K562 (cell line): ENCODE results near the gene STAT6. TPM values are rescaled to one million over a fixed set of nuclear protein-coding genes. Genes with fewer than 3 reads are reported as not detected.

Source experiments
- ATAC-seq: fragments of 200-7000 bp; cut with Tn5 transposase; 3 replicates; pipeline ENCODE4 v1.9.1; 2020; ENCODE audit warnings: moderate library complexity
- BruUV-seq: library from RNA; stranded (reverse); fragments of 400-500 nt; replicated peaks from 2 replicates; lab custom pipeline; 2021; lab: Mats Ljungman, UMichigan
- CTCF ChIA-PET: fragments of 300-600 bp; formaldehyde crosslinking; extraction: SDS; loops from one replicate; lab custom pipeline; 2021; ENCODE audit warnings: low intra/inter-chr PET ratio; lab: Yijun Ruan, JAX
- POLR2A ChIA-PET: fragments of 300-600, 350-650 bp; sonication (Branson Sonifier 250); formaldehyde crosslinking; extraction: SDS; loops from one replicate; lab custom pipeline; 2021; ENCODE audit warnings: antibody characterized with exemption, inconsistent platforms; lab: Yijun Ruan, JAX
- DNase-seq, 4 experiments: peaks; one replicate each; pipeline versions ENCODE4 v3.0.0 to v3.0.0-alpha.2; 2011 to 2018; ENCODE audit warnings: low spot score in 3 of 4, mixed read lengths in 3 of 4; ENCODE audit errors: extremely low read depth in 1 of 4
- FAIRE-seq: peaks from 2 replicates; lab custom pipeline; 2011; peaks lifted over from hg19 to GRCh38; lab: Jason Lieb, UNC
- H2AFZ ChIP-seq: 2 replicates; pipeline ENCODE4 v1.6.0; 2011; ENCODE audit warnings: low read depth, low read length, control low read depth, inconsistent platforms
- H3K27ac ChIP-seq: fragments of 200-600 bp; 3 replicates; pipeline ENCODE4 v1.8.0; 2011; ENCODE audit warnings: low read depth, mild to moderate bottlenecking, control low read depth, inconsistent platforms, low read length, moderate library complexity, mixed read lengths; ENCODE audit errors: extremely low read depth
- H3K27me3 ChIP-seq, 2 experiments: fragments of 300-600 bp in 1 of 2; 2 replicates in 1 of 2; 3 replicates in 1 of 2; pipeline versions ENCODE4 v1.6.0 to v1.8.0; 2011; ENCODE audit warnings: inconsistent platforms in 2 of 2, low read length in 2 of 2, mild to moderate bottlenecking in 1 of 2, mixed read lengths in 1 of 2, moderate library complexity in 1 of 2; ENCODE audit not compliant: control insufficient read depth in 2 of 2, insufficient read depth in 2 of 2
- H3K36me3 ChIP-seq: fragments of 300-600 bp; 3 replicates; pipeline ENCODE4 v1.8.0; 2011; ENCODE audit warnings: mild to moderate bottlenecking, low read length, inconsistent platforms; ENCODE audit not compliant: control insufficient read depth, insufficient read depth
- H3K4me1 ChIP-seq, 2 experiments: fragments of 200-600 bp in 1 of 2; replicated peaks in 1 of 2; 2 replicates in 1 of 2; 3 replicates in 1 of 2; pipeline versions ENCODE4 v1.5.1 to v1.8.0; 2011; ENCODE audit warnings: inconsistent platforms in 2 of 2, low read length in 2 of 2, mild to moderate bottlenecking in 1 of 2, mixed read lengths in 1 of 2, moderate library complexity in 1 of 2; ENCODE audit not compliant: control insufficient read depth in 2 of 2, insufficient read depth in 2 of 2
- H3K4me2 ChIP-seq: 2 replicates; pipeline ENCODE4 v1.6.1; 2011; ENCODE audit warnings: low read length, control low read depth, inconsistent platforms, mixed read lengths; ENCODE audit not compliant: insufficient read depth
- H3K4me3 ChIP-seq: fragments of 200-600 bp; sonication (generic), shearing (Covaris generic); 2 replicates; pipeline ENCODE4 v1.5.1; 2016; ENCODE audit warnings: control low read depth, inconsistent platforms
- H3K79me2 ChIP-seq: fragments of 200-600 bp; 3 replicates; pipeline ENCODE4 v1.8.0; 2011; ENCODE audit warnings: low read length, inconsistent platforms; ENCODE audit not compliant: control insufficient read depth, insufficient read depth
- H3K9ac ChIP-seq, 2 experiments: 2 replicates each; pipeline versions ENCODE4 v1.6.0 to v1.6.1; 2011; ENCODE audit warnings: low read depth in 2 of 2, low read length in 2 of 2, control low read depth in 1 of 2, inconsistent platforms in 1 of 2, mild to moderate bottlenecking in 1 of 2, mixed read lengths in 1 of 2; ENCODE audit not compliant: insufficient read depth in 1 of 2
- H3K9me1 ChIP-seq: one replicate; pipeline ENCODE4 v1.6.0; 2011; ENCODE audit warnings: inconsistent platforms, mild to moderate bottlenecking, low read length, moderate library complexity; ENCODE audit not compliant: control insufficient read depth, insufficient read depth
- H3K9me3 ChIP-seq: replicated peaks from 2 replicates; pipeline ENCODE4 v1.5.1; 2011; ENCODE audit warnings: low read depth, low read length, inconsistent platforms; ENCODE audit not compliant: control insufficient read depth, insufficient read depth
- H4K20me1 ChIP-seq: replicated peaks from 2 replicates; pipeline ENCODE4 v1.6.1; 2011; ENCODE audit warnings: low read length, inconsistent platforms, mixed read lengths; ENCODE audit not compliant: control insufficient read depth, insufficient read depth
- FOXJ3 ChIP-seq: sonication (generic); formaldehyde crosslinking; IDR thresholded peaks from 2 replicates; pipeline ENCODE4 v1.4.0; 2020; ENCODE audit warnings: mild to moderate bottlenecking, missing genetic modification reagents
- HMGN3 ChIP-seq: IDR thresholded peaks from 2 replicates; pipeline ENCODE4 v1.6.1; 2011; ENCODE audit warnings: borderline replicate concordance, low read depth, mild to moderate bottlenecking, mixed read lengths, low read length; ENCODE audit not compliant: insufficient read length; ENCODE audit errors: extremely low read depth
- RAD51 ChIP-seq: fragments of 450-650 bp; IDR thresholded peaks from 2 replicates; pipeline ENCODE4 v1.7.1; 2016; ENCODE audit warnings: low read depth, mild to moderate bottlenecking, borderline replicate concordance
- RB1 ChIP-seq: fragments of 450-650 bp; IDR thresholded peaks from 2 replicates; pipeline ENCODE4 v1.6.1; 2017; ENCODE audit warnings: low read depth, mild to moderate bottlenecking
- SMAD2 ChIP-seq: fragments of 150-350 bp; IDR thresholded peaks from 2 replicates; pipeline ENCODE4 v1.6.1; 2014; ENCODE audit warnings: low read depth, mild to moderate bottlenecking, low read length
- SRSF1 ChIP-seq: fragments of 200-400 bp; formaldehyde crosslinking; IDR thresholded peaks from 2 replicates; pipeline ENCODE4 v1.6.1; 2017; ENCODE audit warnings: mild to moderate bottlenecking, low read depth, low read length, moderate library complexity
- STAT5B ChIP-seq: fragments of 250-450 bp; sonication (Bioruptor Pico); IDR thresholded peaks from 2 replicates; pipeline ENCODE4 v1.8.0; 2021; ENCODE audit warnings: mild to moderate bottlenecking, inconsistent platforms
- TOE1 ChIP-seq, 2 experiments: fragments of 450-650 bp in 1 of 2; sonication (generic) in 1 of 2; formaldehyde crosslinking in 1 of 2; IDR thresholded peaks; 2 replicates each; pipeline versions ENCODE4 v1.7.1 to v1.8.0; 2016 to 2022; ENCODE audit warnings: borderline replicate concordance in 2 of 2, mild to moderate bottlenecking in 2 of 2, antibody characterized with exemption in 1 of 2, inconsistent platforms in 1 of 2, low read depth in 1 of 2, missing genetic modification reagents in 1 of 2, moderate library complexity in 1 of 2
- U2AF1 ChIP-seq: fragments of 200-400 bp; formaldehyde crosslinking; optimal IDR thresholded peaks from 2 replicates; pipeline ENCODE3; 2017; ENCODE audit warnings: mild to moderate bottlenecking, low read depth, low read length, moderate library complexity
- ZBTB9 ChIP-seq: fragments of 450-650 bp; formaldehyde crosslinking; IDR thresholded peaks from 2 replicates; pipeline ENCODE4 v1.4.0; 2020; ENCODE audit warnings: mild to moderate bottlenecking, moderate library complexity
- ZNF316 ChIP-seq: fragments of 450-650 bp; IDR thresholded peaks from 2 replicates; pipeline ENCODE4 v1.6.1; 2016
- ZNF696 ChIP-seq: fragments of 250-450 bp; sonication (Bioruptor Pico); conservative IDR thresholded peaks from 2 replicates; pipeline ENCODE4 v1.4.0; 2020; ENCODE audit warnings: mild to moderate bottlenecking, moderate library complexity
- WGBS: fragments of 100-300 bp; shearing (Covaris generic); methylation state at CpG from one replicate; pipeline ENCODE4 v1.1.6; 2016; ENCODE audit warnings: low coverage, mixed read lengths; ENCODE audit not compliant: insufficient coverage; ENCODE audit errors: missing lambda C conversion rate; 5-methylcytosine and 5-hydroxymethylcytosine counted together
- in situ Hi-C: fragments of 300-500 bp; cut with MboI; formaldehyde crosslinking; loops from 4 replicates; pipeline ENCODE4 v1.15.0; 2018; ENCODE audit warnings: inconsistent platforms, mixed read lengths
- intact Hi-C: fragments of 100-400 bp; cut with micrococcal nuclease; formaldehyde crosslinking; loops from 2 replicates; pipeline ENCODE4 v1.14.2; 2022
- polyA plus RNA-seq, 8 experiments: library from polyadenylated mRNA; depleted of rRNA in 4 of 8; stranded (reverse) in 5 of 8; unstranded in 3 of 8; fragments of >200 nt; fragmentation: Nextera tagmentation in 2 of 8; fragmentation: Illumina TruSeq in 1 of 8; extraction: Ambion mirVana in 2 of 8; extraction: Trizol in 1 of 8; gene quantifications; 2 replicates each; pipeline versions ENCODE4 v1.2.1 to v1.2.3, GENCODE V29; 2011 to 2014; ENCODE audit warnings: inconsistent platforms in 1 of 8, missing spikeins in 1 of 8
- total RNA-seq, 7 experiments: library from RNA; depleted of rRNA in 6 of 7; stranded (reverse); fragments of >200 nt in 6 of 7; fragmentation: Illumina TruSeq in 2 of 7; extraction: Trizol in 2 of 7; gene quantifications; 2 replicates each; pipeline versions ENCODE4 v1.2.1 to v1.2.3, GENCODE V29; 2011 to 2021; ENCODE audit warnings: low replicate concordance in 1 of 7

Gene STAT6
- total and polyA plus RNA-seq, 9 of the 15 experiments (the other 6 are each of a cell fraction or from before 2014, with no cell fraction given) = 2.4 to 49.5 (median 26.5) TPM

GRCh38 chr12:57160040-57160439 lies 48.9 kb upstream of the STAT6 start:
- in situ Hi-C loops (no loop called here), intact Hi-C loops (no loop called here)
- TF ChIP-seq ZNF696 (CRISPR knock-in tag) (no peak), ZNF316 (no peak), SMAD2 (no peak), U2AF1 (no peak), FOXJ3 (CRISPR knock-in tag) (no peak), TOE1 (IDR thresholded peaks at IDR 0.05; ENCODE audit: borderline replicate concordance) (no peak), TOE1 (CRISPR knock-in tag; IDR thresholded peaks at IDR 0.05; ENCODE audit: borderline replicate concordance, low read depth) (no peak), SRSF1 (no peak), RB1 (no peak), ZBTB9 (CRISPR knock-in tag) (no peak), HMGN3 (no peak), RAD51 (no peak), STAT5B (CRISPR knock-in tag) (no peak)
- ChIA-PET POLR2A (interaction anchor here (0.6 to 1.3 kb wide), 3 partner anchors 8 to 68 kb away, joined by 3 to 4 read pairs (median 3); no protein-coding TSS in a partner anchor), CTCF (no interaction called here)
- no peak for DNase-seq
- no peak overlapping the region for H3K27ac ChIP-seq
- H3K4me2 ChIP-seq = no peak overlapping the region
- no peaks in the 10 kb centered on the region for H3K79me2 ChIP-seq
- 8% methylated on average over 4 of the region's 4 CpGs for WGBS
- H3K9me3 ChIP-seq = no peaks in the 10 kb centered on the region
- BruUV-seq = no TSS peak
- no peaks in the 10 kb centered on the region for H4K20me1 ChIP-seq
- H3K4me1 ChIP-seq = peaks cover 3 to 7% of the 10 kb centered on the region in 2 experiments; a peak in 4 of 5 replicates
- no peaks in the 10 kb centered on the region for H3K9me1 ChIP-seq
- no peaks in the 10 kb centered on the region for H3K36me3 ChIP-seq
- no peak for ATAC-seq
- no peak overlapping the region for H3K9ac ChIP-seq
- peaks cover 42 to 66% of the 10 kb centered on the region in 2 experiments for H3K27me3 ChIP-seq
- H3K4me3 ChIP-seq = no peak overlapping the region
- no peak overlapping the region for H2AFZ ChIP-seq
- no peak for FAIRE-seq
